ENCODE measurements around the gene TMEM181.
"Not testable (repeated sequence)": the region's sequence is repeated elsewhere in the genome, so short reads cannot be mapped to it uniquely, and the experiment has no call there.

Gene TMEM181

DNA sequence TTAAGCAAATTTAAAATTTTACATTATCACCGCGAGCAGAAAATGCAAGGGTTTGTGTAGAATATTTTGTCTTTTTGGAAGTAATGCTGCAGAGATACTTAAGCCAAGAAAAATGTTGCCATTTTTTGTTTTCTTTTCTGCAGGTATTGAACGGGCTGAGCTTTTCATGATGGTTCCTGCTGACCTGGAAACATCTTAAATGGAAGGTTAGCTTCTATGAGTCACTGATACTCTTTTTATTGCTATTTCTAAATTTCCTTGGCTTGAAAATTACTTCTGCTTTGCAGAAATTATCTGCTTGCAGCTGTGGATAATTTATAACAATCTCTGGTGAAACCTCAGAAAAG is 102.7 kb downstream of the TMEM181 start:
- DNase-seq: no peak
- intact Hi-C loops (cut with DNase I): no loop called here

DNA sequence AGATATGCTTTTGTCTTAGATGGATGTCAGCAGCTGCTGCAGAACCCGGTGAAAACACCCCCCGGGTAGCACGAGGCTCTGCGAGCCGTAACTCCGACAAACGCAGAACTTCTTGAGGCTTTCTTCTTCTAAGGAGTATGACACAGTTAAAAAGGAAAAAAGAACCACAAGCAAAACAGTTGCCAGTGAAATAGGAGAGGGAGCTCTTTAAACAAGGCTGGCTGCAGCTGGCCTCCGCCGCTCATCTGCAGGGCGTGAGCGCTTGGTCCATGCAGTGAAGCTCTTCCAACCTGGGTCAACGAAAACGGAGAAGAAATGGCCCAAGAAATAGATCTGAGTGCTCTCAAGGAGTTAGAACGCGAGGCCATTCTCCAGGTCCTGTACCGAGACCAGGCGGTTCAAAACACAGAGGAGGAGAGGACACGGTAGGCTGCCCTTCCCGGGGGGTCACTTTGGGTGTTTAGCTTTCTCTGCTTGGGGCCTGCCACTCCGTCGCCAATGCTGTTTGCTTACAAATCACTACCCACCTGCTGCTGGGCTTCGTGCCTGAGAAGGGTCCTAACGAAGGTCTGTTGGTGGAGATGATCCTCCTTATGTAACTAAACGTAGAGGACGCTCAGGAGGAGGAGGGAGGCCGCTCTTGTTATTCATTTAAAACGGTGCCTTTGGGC is 103.2 kb downstream of the TMEM181 start:
- intact Hi-C loops (cut with DNase I): no loop called here
- DNase-seq: no peak

DNA sequence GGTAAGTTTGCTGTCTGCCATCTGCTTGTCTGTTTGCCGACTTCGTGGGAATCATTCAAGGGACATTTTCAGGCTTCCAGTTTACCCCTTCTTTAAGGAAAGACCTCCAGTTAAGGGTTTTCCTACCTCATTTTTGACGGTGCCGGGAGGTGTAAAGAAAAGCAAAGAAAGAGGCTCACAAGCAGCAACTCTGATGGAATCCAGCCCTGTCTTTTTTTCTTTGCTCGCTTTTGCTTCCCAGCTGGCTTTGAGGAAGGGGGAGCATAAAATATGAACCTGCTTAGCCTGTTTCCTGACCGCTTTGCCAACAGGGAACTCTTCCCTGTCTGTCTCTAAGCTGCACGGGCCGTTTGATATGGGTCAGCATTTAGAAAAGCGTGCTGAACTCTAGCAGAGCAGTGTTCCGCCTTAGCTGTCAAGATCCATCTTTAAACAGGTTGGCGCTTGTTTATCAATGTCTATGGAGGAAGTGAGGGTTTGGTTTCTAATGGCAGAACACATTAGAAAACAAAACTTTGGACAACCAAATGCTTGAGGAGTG is 103.8 kb downstream of the TMEM181 start:
- no peak for DNase-seq
- intact Hi-C loops (cut with DNase I): no loop called here

DNA sequence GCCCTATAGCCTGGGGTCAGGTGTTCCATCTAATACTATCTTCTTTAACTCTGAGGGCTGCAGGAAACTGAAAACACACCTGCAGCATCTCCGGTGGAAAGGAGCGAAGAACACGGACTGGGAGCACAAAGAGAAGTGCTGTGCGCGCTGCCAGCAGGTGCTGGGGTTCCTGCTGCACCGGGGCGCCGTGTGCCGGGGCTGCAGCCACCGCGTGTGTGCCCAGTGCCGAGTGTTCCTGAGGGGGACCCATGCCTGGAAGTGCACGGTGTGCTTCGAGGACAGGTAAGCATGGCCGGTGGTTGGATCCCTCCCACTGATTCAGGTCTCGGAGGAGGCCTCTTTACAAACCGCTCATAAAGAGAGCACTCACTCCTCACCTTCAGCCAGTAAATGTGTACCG is 105.4 kb downstream of the TMEM181 start:
- DNase-seq: no peak
- intact Hi-C loops (cut with DNase I): no loop called here

DNA sequence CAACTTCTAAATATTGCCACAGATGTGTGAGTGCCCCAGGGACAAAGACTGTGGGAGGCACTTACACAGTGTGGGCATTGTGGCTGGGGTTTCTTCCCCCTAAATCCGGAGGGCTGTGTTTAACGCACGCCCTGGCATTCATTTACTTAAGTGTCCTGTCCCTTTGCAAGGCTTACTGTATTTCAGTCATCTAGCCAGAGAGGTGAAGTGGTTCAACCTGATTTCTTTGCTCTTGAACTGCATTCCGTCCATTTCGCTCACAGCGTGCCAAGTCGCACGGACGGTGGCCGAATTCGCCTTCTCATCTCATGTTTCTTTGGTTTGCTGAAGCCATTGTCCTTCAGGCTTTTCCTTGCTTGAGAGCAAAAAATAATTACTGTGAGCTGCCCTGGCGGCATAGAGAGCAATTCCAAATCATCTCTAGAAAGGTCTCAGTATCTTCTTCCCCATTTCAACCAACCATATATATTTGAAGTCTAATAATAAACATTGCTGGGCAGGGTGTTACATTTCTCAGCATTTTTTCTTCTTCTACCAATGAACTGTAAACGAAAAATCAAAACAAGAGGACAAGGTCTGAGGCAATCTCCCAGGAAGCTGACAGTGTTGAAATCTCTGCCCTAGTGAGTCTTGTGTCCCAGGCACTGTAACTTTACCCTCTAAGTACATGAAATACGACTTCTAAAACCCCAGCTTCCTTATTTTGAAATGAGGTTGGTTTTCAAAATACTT is 106.9 kb downstream of the TMEM181 start:
- DNase-seq: no peak
- intact Hi-C loops (cut with DNase I): no loop called here

DNA sequence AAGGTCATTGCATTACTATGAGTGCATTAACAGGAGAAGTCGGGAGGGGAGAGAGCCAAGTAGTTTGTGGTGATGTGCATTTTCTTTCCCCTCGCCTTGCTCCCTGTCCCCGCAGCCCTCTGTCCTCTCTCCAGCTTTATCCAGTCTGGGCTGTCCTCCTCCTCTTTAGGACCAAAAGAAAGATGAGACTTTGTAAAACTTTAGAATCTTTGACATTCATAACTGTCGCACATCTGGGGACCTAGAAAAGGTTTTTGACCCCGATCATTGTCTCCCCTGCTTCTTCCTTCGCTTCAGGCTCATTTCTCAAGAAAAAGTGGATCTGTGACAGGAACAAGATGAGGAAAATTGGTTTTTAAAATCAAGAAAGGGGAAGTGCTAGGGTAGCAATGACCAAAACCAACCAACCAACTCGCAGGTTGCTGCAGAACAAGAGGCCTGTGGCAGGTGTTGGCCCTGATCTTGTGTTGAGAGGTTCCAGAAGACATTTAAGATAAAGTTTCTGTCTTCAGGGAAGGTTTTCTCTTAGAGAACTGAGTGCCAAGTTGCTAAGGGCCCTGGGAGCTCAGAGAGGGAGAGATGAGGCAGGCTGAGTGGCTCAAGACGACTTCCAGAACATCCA is 107.6 kb downstream of the TMEM181 start:
- no peak for DNase-seq
- intact Hi-C loops (cut with DNase I): no loop called here

DNA sequence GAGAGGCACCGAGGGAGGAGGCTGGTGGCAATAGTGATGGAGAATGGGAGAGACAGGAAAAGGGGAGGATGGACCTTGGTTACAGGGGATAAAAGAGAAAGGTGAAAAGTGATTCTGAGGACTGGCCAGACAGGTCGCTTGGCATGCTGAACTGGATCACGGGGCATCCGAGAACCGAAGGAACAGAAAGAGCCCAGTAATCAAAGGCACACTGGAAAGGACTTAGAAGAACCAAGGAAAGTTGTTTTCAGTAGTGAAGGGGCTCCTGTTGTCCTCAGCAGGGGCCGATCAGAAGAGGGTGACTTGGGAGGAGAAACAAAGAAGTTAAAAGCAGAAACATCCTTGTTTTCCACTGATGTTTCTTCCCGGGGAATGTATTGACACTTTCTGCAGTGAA is 108.8 kb downstream of the TMEM181 start:
- no peak for DNase-seq
- intact Hi-C loops (cut with DNase I): no loop called here

DNA sequence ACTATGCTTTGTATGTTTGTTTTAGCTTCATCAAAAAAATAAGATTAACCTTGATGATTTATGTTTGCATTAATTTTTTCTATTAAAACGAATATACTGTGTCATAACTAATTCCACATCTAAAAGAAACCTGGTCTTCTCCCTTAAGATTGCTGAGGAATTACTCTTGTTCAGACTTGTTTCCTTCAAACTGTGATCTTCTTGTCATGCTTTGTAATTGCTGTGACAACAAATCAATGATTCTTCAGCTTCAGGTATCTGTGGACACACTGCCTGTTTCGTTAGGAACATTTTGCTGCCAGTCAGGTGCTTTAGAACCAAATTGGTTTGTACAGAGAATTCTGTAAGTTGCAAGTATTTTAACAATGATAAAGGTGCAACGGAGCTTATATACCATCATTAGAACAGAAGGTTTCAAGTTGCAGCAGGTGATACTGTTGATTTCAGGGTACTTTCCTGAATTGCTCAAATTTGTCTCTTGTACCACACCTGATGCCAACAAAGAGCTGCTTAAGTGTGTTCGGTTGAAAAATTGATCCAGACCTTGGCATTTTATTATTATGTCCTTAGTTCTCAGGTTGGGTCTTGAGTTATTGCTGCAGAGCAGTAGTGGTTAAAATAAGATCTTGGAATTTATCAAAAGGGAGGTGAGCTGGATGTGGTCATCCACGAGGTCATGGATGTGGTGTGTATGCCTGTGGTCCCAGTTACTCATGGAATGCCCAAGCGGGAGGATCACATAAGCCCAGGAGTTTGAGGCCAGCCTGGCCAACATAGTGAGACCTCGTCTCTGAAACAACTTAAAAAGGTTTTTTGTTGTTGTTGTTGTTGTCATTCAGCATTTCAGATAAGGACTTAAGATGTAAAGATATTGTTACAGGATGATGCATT is 109.5 kb downstream of the TMEM181 start:
- no peak for DNase-seq
- intact Hi-C loops (cut with DNase I): no loop called here

DNA sequence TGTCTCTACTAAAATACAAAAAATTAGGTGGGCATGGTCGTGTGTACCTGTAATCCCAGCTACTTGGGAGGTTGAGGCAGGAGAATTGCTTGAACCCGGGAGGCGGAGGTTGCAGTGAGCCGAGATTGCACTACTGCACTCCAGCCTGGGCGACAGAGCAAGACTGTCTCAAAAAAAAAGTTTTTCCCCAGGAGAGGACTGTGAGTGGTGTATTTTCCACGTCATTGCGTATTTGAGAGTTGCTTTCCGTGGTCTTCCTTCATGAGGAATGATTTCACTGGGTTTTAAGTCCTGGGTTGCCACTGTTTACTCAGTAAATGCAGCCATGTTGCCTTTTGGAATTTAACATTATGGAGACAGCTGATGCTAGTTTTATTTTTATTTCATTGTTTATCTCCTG is 112.2 kb downstream of the TMEM181 start:
- DNase-seq; intact Hi-C loops (cut with DNase I): not testable (repeated sequence)

DNA sequence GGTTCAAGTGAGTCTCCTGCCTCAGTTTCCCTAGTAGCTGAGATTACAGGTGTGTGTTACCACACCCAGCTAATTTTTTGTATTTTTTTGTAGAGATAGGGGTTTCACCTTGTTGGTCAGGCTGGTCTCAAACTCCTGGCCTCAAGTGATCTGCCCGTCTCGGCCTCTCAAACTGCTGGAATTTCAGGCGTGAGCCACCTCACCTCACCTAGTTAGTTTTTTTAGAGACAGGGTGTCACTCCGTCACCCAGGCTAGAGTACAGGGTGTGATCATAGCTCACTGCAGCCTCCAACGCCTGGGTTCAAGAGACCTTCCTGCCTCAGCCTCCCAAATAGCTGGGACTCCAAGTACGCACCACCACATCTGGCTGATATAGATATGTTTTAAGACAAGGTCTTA is 112.8 kb downstream of the TMEM181 start:
- intact Hi-C loops (cut with DNase I): no loop called here
- DNase-seq: peak in 1 of 42 donors; percentile 9

DNA sequence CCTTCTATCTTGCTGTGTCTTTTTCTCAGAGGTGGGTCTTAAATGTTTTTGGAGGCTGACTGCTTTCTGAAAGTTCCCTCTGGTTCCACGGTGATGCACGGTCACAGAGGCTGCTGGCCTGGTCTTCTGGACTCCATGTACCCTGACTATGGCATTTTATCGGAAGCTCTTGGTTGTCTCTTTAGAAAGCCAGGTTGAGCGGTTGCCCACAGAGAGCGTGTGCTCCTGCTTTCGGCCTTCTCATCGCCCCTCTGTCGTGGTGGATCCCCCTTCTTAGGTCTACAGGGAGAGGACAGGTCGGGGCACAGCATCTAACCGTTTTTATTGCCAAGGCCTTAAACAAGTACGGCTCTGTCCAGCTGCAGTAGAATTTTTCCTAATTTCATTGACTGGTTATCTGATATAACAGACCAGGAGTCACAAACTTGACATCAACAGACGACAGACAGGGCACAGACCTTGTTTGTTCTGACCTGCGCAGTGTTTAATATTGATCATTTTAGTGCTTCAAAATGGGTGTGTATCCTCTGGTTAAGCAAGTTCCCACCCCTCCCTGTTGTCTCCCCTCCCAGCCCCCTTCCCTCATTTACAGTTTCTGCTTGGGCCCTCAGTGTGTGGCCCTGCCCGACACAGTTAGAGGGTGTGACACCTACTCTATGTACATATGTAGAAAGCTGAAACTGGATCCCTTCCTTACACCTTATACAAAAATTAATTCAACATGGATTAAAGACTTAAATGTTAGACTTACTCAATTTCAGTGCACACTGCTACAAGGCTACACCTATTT is 114.6 kb downstream of the TMEM181 start:
- intact Hi-C loops (cut with DNase I): no loop called here
- DNase-seq: peak in 1 of 42 donors; percentile 19

DNA sequence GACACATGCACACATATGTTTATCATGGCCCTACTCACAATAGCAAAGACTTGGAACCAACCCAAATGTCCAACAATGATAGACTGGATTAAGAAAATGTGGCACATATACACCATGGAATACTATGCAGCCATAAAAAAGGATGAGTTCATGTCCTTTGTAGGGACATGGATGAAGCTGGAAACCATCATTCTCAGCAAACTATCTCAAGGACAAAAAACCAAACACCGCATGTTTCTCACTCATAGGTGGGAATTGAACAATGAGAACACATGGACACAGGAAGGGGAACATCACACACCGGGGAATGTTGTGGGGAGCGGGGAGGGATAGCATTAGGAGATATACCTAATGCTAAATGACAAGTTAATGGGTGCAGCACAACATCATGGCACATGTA is 117.2 kb downstream of the TMEM181 start:
- intact Hi-C loops (cut with DNase I); DNase-seq: not testable (repeated sequence)

DNA sequence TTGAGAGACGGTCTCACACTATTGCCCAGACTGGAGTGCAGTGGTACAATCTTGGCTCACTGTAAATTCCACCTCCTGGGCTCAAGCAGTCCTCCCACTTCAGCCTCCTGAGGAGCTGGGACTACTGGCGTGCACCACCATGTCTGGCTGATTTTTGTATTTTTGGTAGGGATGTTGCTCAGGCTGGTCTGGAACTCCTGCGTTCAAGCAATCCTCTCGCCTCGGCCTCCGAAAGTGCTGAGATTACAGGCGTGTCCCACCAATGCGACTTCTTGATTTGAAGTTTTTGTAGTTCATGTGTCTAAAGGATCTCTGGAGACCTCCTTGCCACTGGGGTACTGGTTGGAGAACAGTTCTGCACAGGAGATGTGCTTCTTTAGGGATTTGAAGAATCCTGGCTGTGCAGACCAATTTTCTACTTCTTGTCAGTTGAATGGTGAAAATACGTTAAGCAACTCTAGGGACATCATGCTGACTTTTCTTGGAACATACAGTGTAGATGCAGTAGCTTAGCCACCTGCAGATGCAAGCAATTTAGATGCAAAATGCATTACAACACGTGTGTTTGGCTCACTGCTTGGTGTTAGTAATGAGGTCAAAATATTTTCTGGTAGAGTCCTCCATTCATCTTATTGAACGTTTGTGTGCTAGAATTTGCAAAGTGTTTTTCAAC is 118.2 kb downstream of the TMEM181 start:
- no peak for DNase-seq
- intact Hi-C loops (cut with DNase I): no loop called here

DNA sequence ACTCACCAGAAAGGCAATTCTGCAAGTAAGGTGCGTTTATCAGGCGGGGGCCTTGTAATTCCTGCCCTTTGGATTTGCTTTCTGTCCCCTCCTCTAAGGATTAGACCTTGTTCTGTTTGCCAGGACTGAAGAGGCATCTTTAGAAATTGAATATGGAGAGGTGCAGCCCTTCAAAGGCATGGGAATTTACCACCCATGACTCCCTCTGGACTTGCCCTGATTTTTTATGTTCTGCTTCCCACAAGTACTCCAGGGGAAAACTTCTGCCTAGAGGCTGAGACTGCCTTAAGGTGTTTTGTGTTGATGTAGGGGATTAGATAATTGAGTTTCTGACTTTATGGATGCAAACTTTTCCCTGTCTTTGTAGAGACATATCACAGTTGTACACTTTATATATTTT is 120.1 kb downstream of the TMEM181 start:
- no peak for DNase-seq
- intact Hi-C loops (cut with DNase I): no loop called here

DNA sequence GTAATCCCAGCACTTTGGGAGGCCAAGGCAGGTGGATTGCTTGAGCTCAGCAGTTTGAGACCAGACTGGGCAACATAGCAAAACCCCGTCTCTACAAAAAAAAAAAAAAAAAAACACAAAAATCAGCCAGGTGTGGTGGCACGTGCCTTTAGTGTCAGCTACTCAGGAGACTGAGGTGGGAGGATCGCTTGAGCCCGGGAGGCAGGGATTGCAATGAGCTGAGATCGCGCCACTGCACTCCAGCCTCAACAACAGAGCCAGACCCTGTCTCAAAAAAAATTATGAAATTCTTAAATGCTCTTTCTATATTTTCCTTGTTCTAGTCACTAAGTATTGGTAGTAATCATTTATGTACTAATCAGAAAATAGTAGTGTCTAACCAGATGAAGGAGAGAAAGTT is 120.6 kb downstream of the TMEM181 start:
- DNase-seq: no peak
- intact Hi-C loops (cut with DNase I): no loop called here

DNA sequence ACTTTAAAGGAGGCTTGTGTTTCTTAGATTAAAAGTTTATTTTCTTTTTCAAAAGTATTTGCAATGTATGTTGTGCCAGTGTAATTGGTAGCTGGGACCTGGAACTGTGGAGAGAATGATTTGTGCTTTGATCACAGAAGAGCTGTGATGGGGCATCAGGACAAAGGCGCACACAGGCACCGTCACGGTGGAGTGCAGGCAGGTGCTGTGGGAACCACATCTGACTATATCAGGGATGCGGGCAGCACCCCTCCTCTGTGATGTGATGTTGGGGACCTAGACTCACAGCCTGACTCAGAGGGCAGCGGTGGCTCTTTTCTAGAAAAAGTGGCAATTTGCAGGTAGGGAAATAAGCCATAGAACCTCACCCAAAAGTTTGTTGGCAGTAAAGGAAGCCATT is 124.4 kb downstream of the TMEM181 start:
- peak in 1 of 42 donors; percentile 24 for DNase-seq
- intact Hi-C loops (cut with DNase I): no loop called here

DNA sequence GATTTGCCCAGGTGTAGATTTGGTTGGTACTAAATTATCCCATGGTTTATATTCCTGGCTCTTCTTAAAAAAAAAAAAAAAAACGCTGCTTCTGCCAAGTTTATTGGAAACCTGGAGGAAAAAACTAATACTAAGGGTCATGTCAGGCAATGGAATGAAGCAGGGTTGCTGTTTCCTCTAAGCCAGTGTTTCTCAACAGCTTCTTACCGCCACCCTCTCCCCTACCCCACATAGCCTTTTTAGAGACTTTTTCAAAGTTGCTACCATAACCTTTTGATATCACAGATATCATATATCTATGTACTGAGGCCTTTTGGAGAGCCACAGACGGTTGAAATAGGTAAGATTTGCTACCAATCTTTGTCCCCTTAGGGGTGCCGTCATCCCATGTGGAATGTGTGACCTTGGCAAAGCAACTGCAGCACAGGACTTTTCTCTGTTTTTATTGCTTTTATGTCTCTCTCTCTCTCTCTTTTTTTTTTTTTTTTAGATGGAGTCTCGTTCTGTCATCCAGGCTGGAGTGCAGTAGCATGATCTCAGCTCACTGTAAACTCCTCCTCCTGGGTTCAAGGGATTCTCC is 124.9 kb downstream of the TMEM181 start:
- DNase-seq: peak in 1 of 42 donors; percentile 18
- intact Hi-C loops (cut with DNase I): no loop called here

Data from head of caudate nucleus (tissue), 42 donors.